GM23338 (cell line): ENCODE data around the gene APP. TPM values are rescaled to one million over a fixed set of nuclear protein-coding genes. Genes with fewer than 3 reads are reported as not detected.

ENCODE experiments used
- ATAC-seq: fragments of 200-7000 bp; cut with Tn5 transposase; 3 replicates; pipeline ENCODE4 v1.9.1; 2020
- DNase-seq: peaks from one replicate; pipeline ENCODE4 v3.0.0-alpha.2; 2015; ENCODE audit warnings: low spot score
- H2AFZ ChIP-seq: fragments of 200-600 bp; sonication (generic); 2 replicates; pipeline ENCODE4 v1.8.0; 2016; ENCODE audit warnings: antibody characterized with exemption, mild to moderate bottlenecking, moderate library complexity
- H3F3A ChIP-seq: fragments of 200-600 bp; sonication (generic); replicated peaks from 2 replicates; pipeline ENCODE4 v1.8.0; 2017; ENCODE audit warnings: antibody characterized with exemption, mixed run types, low read depth
- H3K27ac ChIP-seq: fragments of 200-600 bp; sonication (generic); 2 replicates; pipeline ENCODE4 v1.6.1; 2016; ENCODE audit warnings: low read depth
- H3K27me3 ChIP-seq: fragments of 200-600 bp; sonication (generic); 2 replicates; pipeline ENCODE4 v1.8.0; 2016; ENCODE audit warnings: mild to moderate bottlenecking, mixed run types, moderate library complexity; ENCODE audit not compliant: insufficient read depth
- H3K36me3 ChIP-seq: fragments of 200-600 bp; sonication (generic); 2 replicates; pipeline ENCODE4 v1.8.0; 2016; ENCODE audit warnings: mild to moderate bottlenecking; ENCODE audit not compliant: insufficient read depth
- H3K4me1 ChIP-seq: fragments of 200-600 bp; sonication (generic); 2 replicates; pipeline ENCODE4 v1.8.0; 2016; ENCODE audit warnings: mild to moderate bottlenecking, moderate library complexity; ENCODE audit not compliant: insufficient read depth
- H3K4me2 ChIP-seq: fragments of 200-600 bp; sonication (generic); 2 replicates; pipeline ENCODE4 v1.7.1; 2017; ENCODE audit warnings: mixed run types
- H3K4me3 ChIP-seq: fragments of 200-600 bp; sonication (generic); 2 replicates; pipeline ENCODE4 v1.6.1; 2016; ENCODE audit warnings: mixed run types
- H3K79me2 ChIP-seq: fragments of 200-600 bp; sonication (generic); replicated peaks from 2 replicates; pipeline ENCODE4 v1.8.0; 2017; ENCODE audit warnings: mild to moderate bottlenecking; ENCODE audit not compliant: insufficient read depth
- H3K9me2 ChIP-seq: fragments of 200-600 bp; sonication (generic); 2 replicates; pipeline ENCODE4 v1.8.0; 2017; ENCODE audit not compliant: insufficient read depth
- H4K20me1 ChIP-seq: fragments of 200-600 bp; sonication (generic); replicated peaks from 2 replicates; pipeline ENCODE4 v1.8.0; 2017; ENCODE audit warnings: mild to moderate bottlenecking; ENCODE audit not compliant: insufficient read depth
- H3K27ac Mint-ChIP-seq: 2 replicates; pipeline ENCODE4 v1.8.0; 2020; ENCODE audit warnings: inconsistent platforms, mild to moderate bottlenecking, moderate library complexity, mixed read lengths
- H3K27me3 Mint-ChIP-seq: 3 replicates; pipeline ENCODE4 v1.8.0; 2022; ENCODE audit warnings: low read depth, mild to moderate bottlenecking, moderate library complexity, mixed read lengths, inconsistent platforms; ENCODE audit not compliant: insufficient read depth, poor library complexity
- H3K36me3 Mint-ChIP-seq: 3 replicates; pipeline ENCODE4 v1.8.0; 2021; ENCODE audit warnings: low read depth, mild to moderate bottlenecking, inconsistent platforms, moderate library complexity, mixed read lengths
- H3K4me1 Mint-ChIP-seq: 3 replicates; pipeline ENCODE4 v1.8.0; 2020; ENCODE audit warnings: mild to moderate bottlenecking, inconsistent platforms, mixed read lengths
- H3K4me3 Mint-ChIP-seq: 3 replicates; pipeline ENCODE4 v1.8.0; 2021; ENCODE audit warnings: moderate library complexity, mild to moderate bottlenecking, inconsistent platforms, mixed read lengths
- H3K9me3 Mint-ChIP-seq: 3 replicates; pipeline ENCODE4 v1.8.0; 2020; ENCODE audit warnings: moderate library complexity, mild to moderate bottlenecking, inconsistent platforms, mixed read lengths
- EZH2phosphoT487 ChIP-seq: fragments of 200-600 bp; sonication (generic); IDR thresholded peaks from one replicate; pipeline ENCODE4 v1.8.1; 2018; ENCODE audit warnings: antibody characterized with exemption; ENCODE audit not compliant: unreplicated experiment
- POLR2AphosphoS5 ChIP-seq: IDR thresholded peaks from 2 replicates; pipeline ENCODE4 v1.6.1; 2016; ENCODE audit warnings: antibody characterized with exemption, low read depth
- polyA plus RNA-seq: library from polyadenylated mRNA; unstranded; fragments of >200 nt; fragmentation: Nextera tagmentation; extraction: Ambion mirVana; gene quantifications from 2 replicates; pipeline ENCODE4 v1.2.1, GENCODE V29; 2016
- total RNA-seq: library from RNA; depleted of rRNA; stranded (reverse); fragments of >200 nt; shearing (Covaris generic); gene quantifications from 2 replicates; pipeline ENCODE4 v1.2.3, GENCODE V29; 2014
- TF ChIP-seq, protein P1 (sequence below): fragments of 250-450 bp; sonication (Bioruptor Pico); IDR thresholded peaks from 2 replicates; pipeline ENCODE4 v1.5.0; 2020; ENCODE audit warnings: mild to moderate bottlenecking, moderate library complexity
- TF ChIP-seq, protein P2 (sequence below): IDR thresholded peaks from 2 replicates; pipeline ENCODE4 v1.6.1; 2016; ENCODE audit warnings: antibody characterized with exemption
- TF ChIP-seq, protein P3 (sequence below), 2 experiments: fragments of 200-600 bp in 1 of 2; sonication (generic) in 1 of 2; conservative IDR thresholded peaks; 2 replicates each; pipeline versions ENCODE4 v1.5.1 to v1.6.1; 2016 to 2017; ENCODE audit warnings: antibody characterized with exemption in 2 of 2, low read depth in 2 of 2, mild to moderate bottlenecking in 2 of 2, moderate library complexity in 1 of 2
- TF ChIP-seq, protein P4 (sequence below): IDR thresholded peaks from one replicate; pipeline ENCODE4 v1.6.1; 2018; ENCODE audit warnings: antibody characterized with exemption; ENCODE audit not compliant: unreplicated experiment

The APP gene
- total and polyA plus RNA-seq, 2 experiments from 2014 or later = 69.4 to 444 TPM

DNA sequence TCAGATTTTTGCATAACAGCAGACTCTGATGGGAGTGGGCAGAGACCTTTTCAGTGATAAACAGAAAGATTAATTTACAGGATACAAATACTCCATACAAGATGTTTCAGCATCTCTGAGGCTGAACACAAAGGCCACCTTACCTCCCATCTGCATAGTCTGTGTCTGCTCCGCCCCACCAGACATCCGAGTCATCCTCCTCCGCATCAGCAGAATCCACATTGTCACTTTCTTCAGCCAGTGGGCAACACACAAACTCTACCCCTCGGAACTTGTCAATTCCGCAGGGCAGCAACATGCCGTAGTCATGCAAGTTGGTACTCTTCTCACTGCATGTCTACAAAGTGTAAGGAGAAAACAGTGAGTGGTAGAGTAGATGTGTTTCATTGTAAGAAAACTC, 119.7 kb downstream of the APP start:
- Histone ChIP-seq H3K27me3 (no peaks in the 10 kb centered on the region), H3K36me3 (peaks cover 6% of the 10 kb centered on the region; the same call in 1 of the 2 replicates), H3K9me2 (no peaks in the 10 kb centered on the region), H4K20me1 (peaks cover 16% of the 10 kb centered on the region), H3K4me1 (peaks cover 29% of the 10 kb centered on the region), H3K4me3 (no peak overlapping the region), H3F3A (no peaks in the 10 kb centered on the region), H3K4me2 (0 out of 2 replicates have a peak overlapping the region, but pooled peaks have one; percentile 18), H2AFZ (no peak overlapping the region), H3K27ac (peak overlapping the region; percentile 28; the same call in 1 of the 2 replicates), H3K79me2 (peaks cover 99% of the 10 kb centered on the region)
- DNase-seq (peak; percentile 36), ATAC-seq (no peak; the same call in 2 of the 3 replicates)
- TF ChIP-seq, protein P1, sequence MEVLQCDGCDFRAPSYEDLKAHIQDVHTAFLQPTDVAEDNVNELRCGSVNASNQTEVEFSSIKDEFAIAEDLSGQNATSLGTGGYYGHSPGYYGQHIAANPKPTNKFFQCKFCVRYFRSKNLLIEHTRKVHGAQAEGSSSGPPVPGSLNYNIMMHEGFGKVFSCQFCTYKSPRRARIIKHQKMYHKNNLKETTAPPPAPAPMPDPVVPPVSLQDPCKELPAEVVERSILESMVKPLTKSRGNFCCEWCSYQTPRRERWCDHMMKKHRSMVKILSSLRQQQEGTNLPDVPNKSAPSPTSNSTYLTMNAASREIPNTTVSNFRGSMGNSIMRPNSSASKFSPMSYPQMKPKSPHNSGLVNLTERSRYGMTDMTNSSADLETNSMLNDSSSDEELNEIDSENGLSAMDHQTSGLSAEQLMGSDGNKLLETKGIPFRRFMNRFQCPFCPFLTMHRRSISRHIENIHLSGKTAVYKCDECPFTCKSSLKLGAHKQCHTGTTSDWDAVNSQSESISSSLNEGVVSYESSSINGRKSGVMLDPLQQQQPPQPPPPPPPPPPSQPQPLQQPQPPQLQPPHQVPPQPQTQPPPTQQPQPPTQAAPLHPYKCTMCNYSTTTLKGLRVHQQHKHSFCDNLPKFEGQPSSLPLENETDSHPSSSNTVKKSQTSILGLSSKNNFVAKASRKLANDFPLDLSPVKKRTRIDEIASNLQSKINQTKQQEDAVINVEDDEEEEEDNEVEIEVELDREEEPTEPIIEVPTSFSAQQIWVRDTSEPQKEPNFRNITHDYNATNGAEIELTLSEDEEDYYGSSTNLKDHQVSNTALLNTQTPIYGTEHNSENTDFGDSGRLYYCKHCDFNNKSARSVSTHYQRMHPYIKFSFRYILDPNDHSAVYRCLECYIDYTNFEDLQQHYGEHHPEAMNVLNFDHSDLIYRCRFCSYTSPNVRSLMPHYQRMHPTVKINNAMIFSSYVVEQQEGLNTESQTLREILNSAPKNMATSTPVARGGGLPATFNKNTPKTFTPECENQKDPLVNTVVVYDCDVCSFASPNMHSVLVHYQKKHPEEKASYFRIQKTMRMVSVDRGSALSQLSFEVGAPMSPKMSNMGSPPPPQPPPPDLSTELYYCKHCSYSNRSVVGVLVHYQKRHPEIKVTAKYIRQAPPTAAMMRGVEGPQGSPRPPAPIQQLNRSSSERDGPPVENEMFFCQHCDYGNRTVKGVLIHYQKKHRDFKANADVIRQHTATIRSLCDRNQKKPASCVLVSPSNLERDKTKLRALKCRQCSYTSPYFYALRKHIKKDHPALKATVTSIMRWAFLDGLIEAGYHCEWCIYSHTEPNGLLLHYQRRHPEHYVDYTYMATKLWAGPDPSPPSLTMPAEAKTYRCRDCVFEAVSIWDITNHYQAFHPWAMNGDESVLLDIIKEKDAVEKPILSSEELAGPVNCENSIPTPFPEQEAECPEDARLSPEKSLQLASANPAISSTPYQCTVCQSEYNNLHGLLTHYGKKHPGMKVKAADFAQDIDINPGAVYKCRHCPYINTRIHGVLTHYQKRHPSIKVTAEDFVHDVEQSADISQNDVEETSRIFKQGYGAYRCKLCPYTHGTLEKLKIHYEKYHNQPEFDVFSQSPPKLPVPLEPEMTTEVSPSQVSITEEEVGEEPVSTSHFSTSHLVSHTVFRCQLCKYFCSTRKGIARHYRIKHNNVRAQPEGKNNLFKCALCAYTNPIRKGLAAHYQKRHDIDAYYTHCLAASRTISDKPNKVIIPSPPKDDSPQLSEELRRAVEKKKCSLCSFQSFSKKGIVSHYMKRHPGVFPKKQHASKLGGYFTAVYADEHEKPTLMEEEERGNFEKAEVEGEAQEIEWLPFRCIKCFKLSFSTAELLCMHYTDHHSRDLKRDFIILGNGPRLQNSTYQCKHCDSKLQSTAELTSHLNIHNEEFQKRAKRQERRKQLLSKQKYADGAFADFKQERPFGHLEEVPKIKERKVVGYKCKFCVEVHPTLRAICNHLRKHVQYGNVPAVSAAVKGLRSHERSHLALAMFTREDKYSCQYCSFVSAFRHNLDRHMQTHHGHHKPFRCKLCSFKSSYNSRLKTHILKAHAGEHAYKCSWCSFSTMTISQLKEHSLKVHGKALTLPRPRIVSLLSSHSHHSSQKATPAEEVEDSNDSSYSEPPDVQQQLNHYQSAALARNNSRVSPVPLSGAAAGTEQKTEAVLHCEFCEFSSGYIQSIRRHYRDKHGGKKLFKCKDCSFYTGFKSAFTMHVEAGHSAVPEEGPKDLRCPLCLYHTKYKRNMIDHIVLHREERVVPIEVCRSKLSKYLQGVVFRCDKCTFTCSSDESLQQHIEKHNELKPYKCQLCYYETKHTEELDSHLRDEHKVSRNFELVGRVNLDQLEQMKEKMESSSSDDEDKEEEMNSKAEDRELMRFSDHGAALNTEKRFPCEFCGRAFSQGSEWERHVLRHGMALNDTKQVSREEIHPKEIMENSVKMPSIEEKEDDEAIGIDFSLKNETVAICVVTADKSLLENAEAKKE = no peak
- TF ChIP-seq EZH2phosphoT487 = no peak
- no peak for TF ChIP-seq POLR2AphosphoS5
- TF ChIP-seq, protein P2, sequence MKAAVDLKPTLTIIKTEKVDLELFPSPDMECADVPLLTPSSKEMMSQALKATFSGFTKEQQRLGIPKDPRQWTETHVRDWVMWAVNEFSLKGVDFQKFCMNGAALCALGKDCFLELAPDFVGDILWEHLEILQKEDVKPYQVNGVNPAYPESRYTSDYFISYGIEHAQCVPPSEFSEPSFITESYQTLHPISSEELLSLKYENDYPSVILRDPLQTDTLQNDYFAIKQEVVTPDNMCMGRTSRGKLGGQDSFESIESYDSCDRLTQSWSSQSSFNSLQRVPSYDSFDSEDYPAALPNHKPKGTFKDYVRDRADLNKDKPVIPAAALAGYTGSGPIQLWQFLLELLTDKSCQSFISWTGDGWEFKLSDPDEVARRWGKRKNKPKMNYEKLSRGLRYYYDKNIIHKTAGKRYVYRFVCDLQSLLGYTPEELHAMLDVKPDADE = no peak
- TF ChIP-seq, protein P3, sequence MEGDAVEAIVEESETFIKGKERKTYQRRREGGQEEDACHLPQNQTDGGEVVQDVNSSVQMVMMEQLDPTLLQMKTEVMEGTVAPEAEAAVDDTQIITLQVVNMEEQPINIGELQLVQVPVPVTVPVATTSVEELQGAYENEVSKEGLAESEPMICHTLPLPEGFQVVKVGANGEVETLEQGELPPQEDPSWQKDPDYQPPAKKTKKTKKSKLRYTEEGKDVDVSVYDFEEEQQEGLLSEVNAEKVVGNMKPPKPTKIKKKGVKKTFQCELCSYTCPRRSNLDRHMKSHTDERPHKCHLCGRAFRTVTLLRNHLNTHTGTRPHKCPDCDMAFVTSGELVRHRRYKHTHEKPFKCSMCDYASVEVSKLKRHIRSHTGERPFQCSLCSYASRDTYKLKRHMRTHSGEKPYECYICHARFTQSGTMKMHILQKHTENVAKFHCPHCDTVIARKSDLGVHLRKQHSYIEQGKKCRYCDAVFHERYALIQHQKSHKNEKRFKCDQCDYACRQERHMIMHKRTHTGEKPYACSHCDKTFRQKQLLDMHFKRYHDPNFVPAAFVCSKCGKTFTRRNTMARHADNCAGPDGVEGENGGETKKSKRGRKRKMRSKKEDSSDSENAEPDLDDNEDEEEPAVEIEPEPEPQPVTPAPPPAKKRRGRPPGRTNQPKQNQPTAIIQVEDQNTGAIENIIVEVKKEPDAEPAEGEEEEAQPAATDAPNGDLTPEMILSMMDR (conservative IDR thresholded peaks at IDR 0.05; ENCODE audit: low read depth in 2 of 2) = no peak
- TF ChIP-seq, protein P4, sequence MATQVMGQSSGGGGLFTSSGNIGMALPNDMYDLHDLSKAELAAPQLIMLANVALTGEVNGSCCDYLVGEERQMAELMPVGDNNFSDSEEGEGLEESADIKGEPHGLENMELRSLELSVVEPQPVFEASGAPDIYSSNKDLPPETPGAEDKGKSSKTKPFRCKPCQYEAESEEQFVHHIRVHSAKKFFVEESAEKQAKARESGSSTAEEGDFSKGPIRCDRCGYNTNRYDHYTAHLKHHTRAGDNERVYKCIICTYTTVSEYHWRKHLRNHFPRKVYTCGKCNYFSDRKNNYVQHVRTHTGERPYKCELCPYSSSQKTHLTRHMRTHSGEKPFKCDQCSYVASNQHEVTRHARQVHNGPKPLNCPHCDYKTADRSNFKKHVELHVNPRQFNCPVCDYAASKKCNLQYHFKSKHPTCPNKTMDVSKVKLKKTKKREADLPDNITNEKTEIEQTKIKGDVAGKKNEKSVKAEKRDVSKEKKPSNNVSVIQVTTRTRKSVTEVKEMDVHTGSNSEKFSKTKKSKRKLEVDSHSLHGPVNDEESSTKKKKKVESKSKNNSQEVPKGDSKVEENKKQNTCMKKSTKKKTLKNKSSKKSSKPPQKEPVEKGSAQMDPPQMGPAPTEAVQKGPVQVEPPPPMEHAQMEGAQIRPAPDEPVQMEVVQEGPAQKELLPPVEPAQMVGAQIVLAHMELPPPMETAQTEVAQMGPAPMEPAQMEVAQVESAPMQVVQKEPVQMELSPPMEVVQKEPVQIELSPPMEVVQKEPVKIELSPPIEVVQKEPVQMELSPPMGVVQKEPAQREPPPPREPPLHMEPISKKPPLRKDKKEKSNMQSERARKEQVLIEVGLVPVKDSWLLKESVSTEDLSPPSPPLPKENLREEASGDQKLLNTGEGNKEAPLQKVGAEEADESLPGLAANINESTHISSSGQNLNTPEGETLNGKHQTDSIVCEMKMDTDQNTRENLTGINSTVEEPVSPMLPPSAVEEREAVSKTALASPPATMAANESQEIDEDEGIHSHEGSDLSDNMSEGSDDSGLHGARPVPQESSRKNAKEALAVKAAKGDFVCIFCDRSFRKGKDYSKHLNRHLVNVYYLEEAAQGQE = no peak
- H3K27ac Mint-ChIP-seq = peak overlapping the region; percentile 94
- H3K27me3 Mint-ChIP-seq = peaks cover 4% of the 10 kb centered on the region
- no peak overlapping the region for H3K4me3 Mint-ChIP-seq
- peaks cover 6% of the 10 kb centered on the region for H3K9me3 Mint-ChIP-seq
- H3K4me1 Mint-ChIP-seq = peaks cover 43% of the 10 kb centered on the region
- H3K36me3 Mint-ChIP-seq = peaks cover 55% of the 10 kb centered on the region
